Hepatocyte (in vitro differentiated cells): ENCODE results near the gene RP2.

ENCODE experiments used
- EZH2 ChIP-seq: fragments of 200-600 bp; sonication (generic); IDR thresholded peaks from 2 replicates; pipeline ENCODE4 v1.6.1; 2016; ENCODE audit warnings: antibody characterized with exemption, mild to moderate bottlenecking, borderline replicate concordance
- TF ChIP-seq, protein P1 (sequence below): fragments of 200-600 bp; sonication (generic); IDR thresholded peaks from 2 replicates; pipeline ENCODE4 v1.5.1; 2016; ENCODE audit warnings: antibody characterized with exemption, mild to moderate bottlenecking; ENCODE audit not compliant: poor library complexity

DNA sequence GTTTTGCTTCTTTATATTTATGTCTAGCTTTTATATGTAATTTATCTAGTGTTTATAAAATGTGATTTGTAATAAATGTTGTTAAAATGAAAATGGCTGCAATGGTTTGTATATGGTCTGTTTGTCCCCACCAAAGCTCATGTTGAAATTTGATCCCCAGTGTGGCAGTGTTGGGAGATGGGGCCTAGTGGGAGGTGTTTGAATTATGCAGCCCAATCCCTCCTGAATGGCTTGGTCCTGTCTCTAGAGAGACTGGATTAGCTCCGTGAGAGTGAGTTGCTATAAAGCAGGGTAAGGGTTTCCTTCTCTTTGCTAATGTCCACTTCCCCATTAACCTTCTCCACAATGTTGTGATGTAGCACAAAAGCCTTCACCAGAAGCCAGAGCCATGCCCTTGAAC is 45.4 kb downstream of the RP2 start:
- TF ChIP-seq, protein P1, sequence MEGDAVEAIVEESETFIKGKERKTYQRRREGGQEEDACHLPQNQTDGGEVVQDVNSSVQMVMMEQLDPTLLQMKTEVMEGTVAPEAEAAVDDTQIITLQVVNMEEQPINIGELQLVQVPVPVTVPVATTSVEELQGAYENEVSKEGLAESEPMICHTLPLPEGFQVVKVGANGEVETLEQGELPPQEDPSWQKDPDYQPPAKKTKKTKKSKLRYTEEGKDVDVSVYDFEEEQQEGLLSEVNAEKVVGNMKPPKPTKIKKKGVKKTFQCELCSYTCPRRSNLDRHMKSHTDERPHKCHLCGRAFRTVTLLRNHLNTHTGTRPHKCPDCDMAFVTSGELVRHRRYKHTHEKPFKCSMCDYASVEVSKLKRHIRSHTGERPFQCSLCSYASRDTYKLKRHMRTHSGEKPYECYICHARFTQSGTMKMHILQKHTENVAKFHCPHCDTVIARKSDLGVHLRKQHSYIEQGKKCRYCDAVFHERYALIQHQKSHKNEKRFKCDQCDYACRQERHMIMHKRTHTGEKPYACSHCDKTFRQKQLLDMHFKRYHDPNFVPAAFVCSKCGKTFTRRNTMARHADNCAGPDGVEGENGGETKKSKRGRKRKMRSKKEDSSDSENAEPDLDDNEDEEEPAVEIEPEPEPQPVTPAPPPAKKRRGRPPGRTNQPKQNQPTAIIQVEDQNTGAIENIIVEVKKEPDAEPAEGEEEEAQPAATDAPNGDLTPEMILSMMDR: no peak
- no peak for TF ChIP-seq EZH2
